B cell (primary cell): ENCODE data around the gene KLHDC8A.

Experiments
- CTCF ChIP-seq: fragments of 200-600 bp; IDR thresholded peaks from one replicate; pipeline ENCODE4 v1.8.0; 2022; ENCODE audit warnings: antibody characterized with exemption, mild to moderate bottlenecking
- EZH2 ChIP-seq: IDR thresholded peaks from 2 replicates; pipeline ENCODE4 v1.6.1; 2012; ENCODE audit warnings: borderline replicate concordance, low read depth, mild to moderate bottlenecking, moderate library complexity, low read length; ENCODE audit not compliant: insufficient read depth, poor library complexity, severe bottlenecking

- TF ChIP-seq CTCF = no peak
- no peak for TF ChIP-seq EZH2
These were observed 70.3 kb downstream of the KLHDC8A start for GRCh38 chr1:205286335-205286950.
